ENCODE measurements around the gene CENATAC.

DNA sequence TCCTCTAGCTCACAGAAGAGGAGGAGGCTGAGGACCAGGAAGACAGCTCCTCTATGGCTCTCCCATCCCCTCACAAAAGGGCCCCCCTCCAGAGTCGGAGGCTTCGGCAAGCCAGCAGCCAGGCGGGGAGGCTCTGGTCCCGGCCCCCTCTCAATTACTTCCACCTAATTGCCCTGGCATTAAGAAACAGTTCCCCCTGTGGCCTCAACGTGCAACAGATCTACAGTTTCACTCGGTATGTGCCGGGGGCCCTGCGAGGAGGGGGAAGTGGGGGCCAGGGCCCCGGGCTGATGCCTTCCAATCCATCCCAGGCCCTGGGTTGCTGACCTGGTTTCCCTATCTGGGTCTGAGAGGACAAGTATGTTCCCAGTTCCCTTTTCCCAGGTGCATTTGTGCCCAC, 18.5 kb upstream of the CENATAC start:
- TF ChIP-seq, protein P1, sequence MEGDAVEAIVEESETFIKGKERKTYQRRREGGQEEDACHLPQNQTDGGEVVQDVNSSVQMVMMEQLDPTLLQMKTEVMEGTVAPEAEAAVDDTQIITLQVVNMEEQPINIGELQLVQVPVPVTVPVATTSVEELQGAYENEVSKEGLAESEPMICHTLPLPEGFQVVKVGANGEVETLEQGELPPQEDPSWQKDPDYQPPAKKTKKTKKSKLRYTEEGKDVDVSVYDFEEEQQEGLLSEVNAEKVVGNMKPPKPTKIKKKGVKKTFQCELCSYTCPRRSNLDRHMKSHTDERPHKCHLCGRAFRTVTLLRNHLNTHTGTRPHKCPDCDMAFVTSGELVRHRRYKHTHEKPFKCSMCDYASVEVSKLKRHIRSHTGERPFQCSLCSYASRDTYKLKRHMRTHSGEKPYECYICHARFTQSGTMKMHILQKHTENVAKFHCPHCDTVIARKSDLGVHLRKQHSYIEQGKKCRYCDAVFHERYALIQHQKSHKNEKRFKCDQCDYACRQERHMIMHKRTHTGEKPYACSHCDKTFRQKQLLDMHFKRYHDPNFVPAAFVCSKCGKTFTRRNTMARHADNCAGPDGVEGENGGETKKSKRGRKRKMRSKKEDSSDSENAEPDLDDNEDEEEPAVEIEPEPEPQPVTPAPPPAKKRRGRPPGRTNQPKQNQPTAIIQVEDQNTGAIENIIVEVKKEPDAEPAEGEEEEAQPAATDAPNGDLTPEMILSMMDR (IDR thresholded peaks at IDR 0.05), result no peak
- no peak for TF ChIP-seq POLR2A (IDR thresholded peaks at IDR 0.05)
